GM21381 (cell line): ENCODE measurements around the gene LKAAEAR1.

Experiments used
- ATAC-seq: cut with Tn5 transposase; IDR thresholded peaks from one replicate; pipeline ENCODE4 v1.9.1; 2021; ENCODE audit warnings: mild to moderate bottlenecking, moderate library complexity; ENCODE audit not compliant: unreplicated experiment

LKAAEAR1 gene

GRCh38 chr20:64080813-64081623, 3.2 kb downstream of the LKAAEAR1 start:
- no peak for ATAC-seq

DNA sequence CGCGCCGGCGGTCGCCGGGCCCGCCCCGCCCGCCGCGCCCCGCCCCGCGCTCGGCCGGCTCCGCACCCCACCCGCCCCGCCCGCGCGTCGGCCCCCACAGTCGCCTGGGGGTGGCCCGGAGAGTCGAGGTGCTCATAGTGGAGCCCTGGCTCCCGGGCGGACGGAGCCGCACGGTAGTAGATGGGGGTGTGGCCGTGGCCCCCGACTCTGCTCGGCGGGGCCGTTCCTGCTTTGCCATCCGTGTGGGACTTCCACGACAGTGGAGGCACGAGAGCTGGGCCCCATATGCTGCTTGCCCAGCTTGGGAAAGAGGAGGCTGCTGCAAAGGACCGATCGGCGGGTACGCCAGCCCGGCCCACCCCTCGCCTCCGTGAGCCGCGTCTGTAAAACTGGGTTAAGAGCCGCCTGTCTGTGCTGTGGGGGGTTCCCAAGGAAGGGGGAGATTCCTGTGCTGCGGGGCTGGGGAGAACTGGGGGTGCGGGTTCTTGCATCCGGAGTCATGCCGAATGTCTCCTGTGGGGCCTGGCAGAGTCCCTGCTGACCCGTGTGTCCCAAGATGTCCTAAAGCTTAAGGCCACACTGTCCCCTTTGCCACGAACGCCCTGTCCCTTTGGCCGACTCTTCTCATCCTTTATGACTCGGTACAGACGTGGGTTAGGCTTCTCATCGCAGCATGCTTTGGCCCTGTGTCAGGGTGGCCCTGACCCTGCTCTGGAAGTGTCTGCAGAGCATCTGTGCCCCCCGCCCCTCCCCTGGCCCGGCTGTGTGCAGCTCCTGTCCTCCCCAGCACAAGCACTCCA, 4.0 kb downstream of the LKAAEAR1 start, which contains the start of gene OPRL1:
Gene OPRL1, plus strand, starts transcription at position 70 of the 800 bp plus-strand sequence. CDS start 12,639 bp downstream, outside the sequence.
- ATAC-seq: no peak

- ATAC-seq: peak; percentile 44
These were observed 4.8 kb downstream of the LKAAEAR1 start, which contains the start of gene RGS19 for GRCh38 chr20:64079273-64080012. Gene RGS19, minus strand, starts transcription at chr20:64079518. Its CDS starts 2,632 bp downstream, at chr20:64076886.

- ATAC-seq: no peak
These were observed 5.3 kb downstream of the LKAAEAR1 start for GRCh38 chr20:64078934-64079272.

- no peak for ATAC-seq
These were observed 6.2 kb downstream of the LKAAEAR1 start for GRCh38 chr20:64077876-64078551.

GRCh38 chr20:64077541-64077875, 6.7 kb downstream of the LKAAEAR1 start:
- no peak for ATAC-seq

GRCh38 chr20:64077094-64077493, 7.1 kb downstream of the LKAAEAR1 start:
- ATAC-seq: no peak

GRCh38 chr20:64076061-64076997, 7.9 kb downstream of the LKAAEAR1 start:
- ATAC-seq: no peak

DNA sequence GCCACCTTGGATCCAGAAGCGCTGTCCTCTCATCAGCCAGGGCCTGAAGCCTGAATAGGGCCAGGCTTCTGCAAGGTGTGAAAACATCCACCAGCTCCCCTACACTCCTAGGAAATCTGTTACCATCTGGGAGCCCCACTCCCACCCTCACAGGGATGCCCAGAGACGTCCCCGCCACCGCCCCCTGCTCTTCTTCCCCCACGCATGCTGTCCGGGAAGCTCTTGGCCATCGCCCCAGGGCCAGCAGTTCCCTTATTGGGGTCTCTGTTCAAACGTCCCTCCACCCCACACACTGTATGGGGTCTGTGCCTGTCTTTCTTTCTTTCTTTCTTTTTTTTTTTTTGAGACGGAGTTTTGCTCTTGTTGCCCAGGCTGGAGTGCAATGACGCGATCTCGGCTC, 8.6 kb downstream of the LKAAEAR1 start:
- ATAC-seq: no peak

GRCh38 chr20:64074963-64075362, 9.2 kb downstream of the LKAAEAR1 start:
- ATAC-seq: no peak

DNA sequence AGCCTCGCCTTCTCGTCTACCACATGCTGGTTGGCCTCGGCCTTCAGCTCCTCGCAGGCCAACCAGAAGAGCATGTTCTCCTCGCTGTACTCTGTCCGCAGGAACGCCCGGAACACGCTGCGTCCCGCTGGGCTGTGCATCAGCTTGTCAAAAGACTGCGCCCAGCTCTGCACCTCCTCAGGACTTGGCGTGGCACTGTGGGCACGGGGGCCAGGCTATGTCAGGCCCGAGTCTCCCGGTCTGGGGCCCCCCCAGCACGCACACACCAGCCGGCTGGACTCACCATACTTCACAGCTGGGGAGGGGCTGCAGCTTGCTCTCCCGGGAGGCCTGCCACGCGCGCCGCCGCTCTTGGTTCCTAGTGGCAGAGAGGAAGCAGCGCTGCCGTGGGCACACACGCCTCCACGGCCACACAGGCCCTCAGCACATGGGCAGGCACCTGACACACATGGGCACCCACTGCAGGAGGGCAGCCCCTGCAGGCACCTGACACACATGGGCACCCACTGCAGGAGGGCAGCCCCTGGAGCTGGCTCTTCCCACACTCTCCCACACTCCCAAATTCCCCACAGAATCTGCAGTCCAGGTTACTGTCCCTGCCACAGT, 9.9 kb downstream of the LKAAEAR1 start:
- ATAC-seq: no peak

- ATAC-seq: no peak
These were observed 10.6 kb downstream of the LKAAEAR1 start for GRCh38 chr20:64073476-64074183.

DNA sequence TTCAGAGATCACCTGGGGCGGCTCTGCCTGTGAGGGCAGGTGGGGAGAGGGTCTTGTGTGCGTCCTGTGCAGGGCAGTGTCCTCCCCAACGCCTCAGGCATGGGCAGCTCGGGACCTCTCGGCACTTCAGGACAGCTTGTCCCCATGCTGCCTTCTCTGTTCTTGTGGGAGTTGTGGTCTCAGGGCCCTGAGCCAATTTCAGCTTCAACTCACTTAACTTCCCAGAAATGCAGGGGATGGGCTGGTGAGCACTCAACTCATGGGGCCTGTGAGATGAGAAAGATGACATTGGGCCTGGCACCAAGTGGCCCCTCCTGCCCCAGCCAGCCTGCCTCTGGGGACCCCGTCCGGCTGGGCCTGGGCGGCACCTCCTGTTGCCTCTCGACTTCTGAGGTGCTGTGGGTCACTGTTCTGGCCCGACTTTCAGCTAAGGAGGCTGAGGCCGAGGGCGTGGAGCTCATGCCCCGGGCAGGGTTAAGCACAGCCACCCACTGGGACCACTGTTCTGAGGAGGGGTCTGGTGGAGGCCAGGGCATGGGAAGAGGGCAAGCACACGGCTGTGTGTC, 11.6 kb downstream of the LKAAEAR1 start:
- ATAC-seq: no peak

DNA sequence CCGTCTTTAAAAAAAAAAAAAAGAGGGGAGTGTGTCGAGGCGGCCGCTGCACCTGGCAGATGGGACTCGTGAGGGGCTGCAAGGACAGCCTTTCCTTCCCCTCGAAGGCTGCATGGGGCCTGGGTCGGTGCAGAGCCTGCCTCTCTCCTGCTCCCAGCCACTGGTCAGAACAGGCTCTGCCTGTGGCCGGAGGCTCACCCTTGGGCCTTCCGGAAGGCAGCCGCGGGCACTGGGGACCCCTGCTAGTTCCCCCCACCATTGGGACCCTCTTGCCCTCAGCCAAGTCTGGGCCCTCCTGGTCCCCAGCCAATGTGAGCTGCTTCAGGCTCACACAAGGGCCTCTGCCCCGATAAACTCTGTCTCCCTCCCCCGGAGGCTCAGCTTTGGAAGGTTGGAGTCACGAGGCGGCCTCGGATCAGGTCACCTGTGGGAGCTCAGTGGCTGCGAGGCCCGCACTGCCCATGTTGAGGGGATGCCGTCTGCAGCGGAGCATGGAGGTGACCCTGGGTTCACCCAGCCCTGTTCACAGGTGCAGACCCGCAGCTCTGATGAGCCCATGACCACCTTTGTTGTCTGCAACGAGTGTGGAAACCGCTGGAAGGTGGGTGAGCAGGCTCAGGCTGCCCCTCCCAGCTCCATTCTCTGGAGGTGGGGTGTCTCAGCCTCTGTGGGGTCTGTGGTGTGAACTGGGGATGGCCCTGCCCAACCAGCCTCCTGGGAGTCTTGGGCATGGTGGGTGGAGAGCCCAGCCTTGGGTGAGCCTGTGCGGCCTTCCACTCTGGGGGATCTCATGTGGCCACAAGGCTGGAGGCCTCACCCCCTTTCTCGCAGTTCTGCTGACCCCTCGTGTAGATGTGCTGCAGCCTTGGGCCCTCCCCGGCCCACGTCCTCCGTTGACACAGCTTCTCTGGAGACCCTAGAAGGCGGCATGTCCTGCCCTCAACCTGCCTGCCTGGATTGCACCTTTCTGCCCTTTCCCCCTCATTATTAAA, 12.6 kb downstream of the LKAAEAR1 start:
- no peak for ATAC-seq

GRCh38 chr20:64070244-64070993, 13.8 kb downstream of the LKAAEAR1 start:
- ATAC-seq: no peak

DNA sequence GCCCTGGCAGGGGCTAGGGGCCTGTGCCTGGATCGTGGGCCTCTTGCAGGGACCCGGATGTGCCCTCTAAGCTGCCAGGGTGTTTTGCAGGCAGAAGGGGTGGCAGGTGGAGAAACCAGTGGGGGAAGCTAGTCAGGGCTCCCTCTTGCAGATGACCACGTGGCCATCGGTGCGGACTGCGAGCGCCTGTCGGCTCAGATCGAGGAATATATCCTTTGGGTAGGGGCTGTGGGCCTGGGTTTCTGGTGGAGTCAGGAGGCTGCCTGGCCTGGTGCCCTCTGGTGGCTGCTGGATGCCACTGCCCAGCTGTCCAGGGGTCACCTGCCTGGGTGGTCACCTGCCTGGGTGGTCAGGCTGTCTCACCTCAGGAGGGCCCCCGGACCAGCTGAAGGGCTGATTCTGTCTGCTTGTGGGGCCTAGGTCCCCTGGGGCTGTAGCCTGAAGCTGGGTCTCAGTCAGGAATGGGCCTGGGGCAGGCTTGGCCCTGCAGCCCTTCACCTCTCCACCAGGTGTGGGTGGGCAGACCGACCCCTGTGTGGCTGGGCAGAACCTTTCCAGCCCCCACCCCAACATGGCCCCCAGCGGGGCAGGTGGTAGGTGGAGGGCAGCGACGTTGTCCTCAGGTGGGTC, 14.5 kb downstream of the LKAAEAR1 start:
- no peak for ATAC-seq
